ENCODE results near the gene OTOF. TPM values are rescaled to one million over a fixed set of nuclear protein-coding genes. Genes with fewer than 3 reads are reported as not detected.
A peak's percentile ranks its signal among the peaks of the same experiment; 100 is the strongest.

Gene OTOF
- 0.09 TPM for total RNA-seq

- DNase-seq (ENCODE audit: low spot score), result peak; percentile 31
These were observed at the start of gene OTOF for GRCh38 chr2:26477911-26478253. TSS of gene OTOF (minus strand) at chr2:26478124.

DNA sequence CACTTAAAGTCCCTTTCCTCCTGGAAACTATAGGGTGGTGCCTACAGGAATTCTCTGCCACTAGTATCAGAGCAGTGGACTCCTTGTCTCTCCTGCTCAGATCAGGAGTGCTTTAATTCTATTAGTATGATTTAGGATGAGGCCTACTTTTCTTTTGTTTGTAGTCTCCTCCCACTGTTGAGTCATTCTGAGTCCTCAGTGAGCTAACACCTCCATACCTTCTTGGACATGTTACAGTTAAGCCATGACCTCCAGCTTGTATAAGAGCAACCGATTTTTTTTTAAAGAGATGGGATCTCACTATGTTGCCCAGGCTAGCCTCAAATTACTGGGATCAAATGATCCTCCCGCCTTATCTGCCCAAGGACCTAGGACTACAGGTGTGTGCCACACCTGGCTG, 48.7 kb upstream of the OTOF start:
- no peak for DNase-seq (ENCODE audit: low spot score)

GRCh38 chr2:26526105-26526504, 48.2 kb upstream of the OTOF start:
- DNase-seq (ENCODE audit: low spot score), result no peak

- no peak for DNase-seq (ENCODE audit: low spot score)
These were observed 45.8 kb upstream of the OTOF start for GRCh38 chr2:26523750-26524149.

GRCh38 chr2:26522751-26523171, 44.8 kb upstream of the OTOF start:
- DNase-seq (ENCODE audit: low spot score), result no peak

DNA sequence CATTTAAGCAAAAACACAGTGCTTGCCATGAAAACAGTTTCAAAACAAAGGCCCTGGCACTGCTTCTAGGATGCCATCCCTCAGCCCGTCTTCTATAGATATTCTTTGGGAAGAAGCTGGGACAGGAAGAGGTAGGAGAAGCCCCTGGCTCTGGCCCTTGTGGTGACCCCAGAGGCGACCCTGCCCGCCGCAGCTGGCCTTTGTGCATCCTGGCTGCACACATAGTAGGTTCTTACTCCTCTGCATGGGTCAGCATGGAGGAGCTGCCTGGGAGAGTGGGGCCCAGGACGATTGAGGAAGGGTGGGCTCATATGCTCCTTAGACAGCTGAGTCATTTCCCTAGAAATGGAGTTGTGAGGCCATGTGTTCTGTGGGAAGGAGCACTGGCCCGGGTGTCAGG, 44.4 kb upstream of the OTOF start:
- no peak for DNase-seq (ENCODE audit: low spot score)

- DNase-seq (ENCODE audit: low spot score), result no peak
These were observed 43.9 kb upstream of the OTOF start for GRCh38 chr2:26521913-26522180.

GRCh38 chr2:26521054-26521912, 43.4 kb upstream of the OTOF start:
- no peak for DNase-seq (ENCODE audit: low spot score)

- DNase-seq (ENCODE audit: low spot score), result no peak
These were observed 42.2 kb upstream of the OTOF start for GRCh38 chr2:26520148-26520449.

GRCh38 chr2:26519396-26520147, 41.6 kb upstream of the OTOF start:
- DNase-seq (ENCODE audit: low spot score), result no peak

- DNase-seq (ENCODE audit: low spot score), result no peak
These were observed 38.9 kb upstream of the OTOF start for GRCh38 chr2:26516781-26517180.

- DNase-seq (ENCODE audit: low spot score), result no peak
These were observed 38.3 kb upstream of the OTOF start for GRCh38 chr2:26516246-26516645.

DNA sequence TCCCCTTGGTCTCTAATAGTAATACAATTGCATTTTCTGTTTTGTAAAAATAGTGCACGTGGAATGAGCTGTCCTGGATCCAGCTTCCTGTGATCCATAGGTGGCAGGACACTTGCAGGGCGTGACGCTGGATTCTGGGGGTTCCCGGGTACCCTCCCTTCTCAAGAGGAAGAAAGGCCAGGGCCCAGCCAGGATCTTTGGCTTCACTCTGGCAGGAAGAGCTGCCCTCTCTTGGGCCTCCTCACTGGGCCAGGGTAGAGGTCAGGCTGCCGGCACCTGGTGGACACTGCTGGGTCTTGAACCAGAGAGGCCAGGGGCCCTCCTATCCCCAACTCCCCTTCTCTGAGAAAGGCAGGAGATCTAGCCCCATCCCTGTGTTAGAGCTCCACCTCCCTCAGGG, 37.8 kb upstream of the OTOF start:
- no peak for DNase-seq (ENCODE audit: low spot score)

DNA sequence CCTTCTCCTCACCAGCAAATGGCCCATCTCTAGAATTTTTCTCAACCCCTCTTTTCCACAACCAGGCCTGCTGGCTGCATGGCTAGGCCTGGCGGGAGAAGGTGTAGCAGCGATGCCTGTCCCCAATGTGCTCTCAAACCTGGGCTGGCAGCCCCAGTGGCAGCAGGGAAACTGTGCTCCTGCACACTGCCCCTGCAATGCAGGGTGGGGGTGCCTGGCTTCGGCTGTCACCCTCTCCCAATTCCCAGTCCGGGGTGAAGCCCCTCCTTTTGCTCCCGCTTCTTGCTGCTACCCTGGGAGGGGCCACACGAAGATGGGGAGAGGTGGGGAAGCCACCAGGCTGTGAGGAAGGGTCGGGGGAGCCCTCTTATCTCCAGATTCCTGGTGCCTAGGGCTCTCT, 36.1 kb upstream of the OTOF start:
- no peak for DNase-seq (ENCODE audit: low spot score)

DNA sequence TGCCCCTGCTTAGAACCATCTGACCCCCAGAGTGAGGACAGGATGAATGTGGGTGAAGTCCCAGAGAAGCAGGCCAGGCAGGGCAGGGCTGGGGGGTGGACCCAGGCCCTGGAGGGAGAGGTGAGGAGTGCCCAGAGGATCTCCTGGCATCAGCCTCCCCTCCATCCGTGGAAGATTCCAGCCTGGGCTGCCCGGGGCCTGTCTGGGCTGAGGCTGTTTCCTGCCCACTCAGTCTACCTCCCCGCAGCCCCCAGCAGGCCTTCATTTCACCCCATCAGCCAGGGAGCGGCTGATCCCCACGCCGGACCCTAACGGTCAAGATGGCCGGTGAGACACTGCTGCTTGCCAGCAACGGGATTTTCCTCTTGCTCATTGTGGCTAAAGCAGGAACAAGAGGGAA, 35.3 kb upstream of the OTOF start:
- no peak for DNase-seq (ENCODE audit: low spot score)

GRCh38 chr2:26511466-26511865, 33.5 kb upstream of the OTOF start:
- DNase-seq (ENCODE audit: low spot score), result no peak

DNA sequence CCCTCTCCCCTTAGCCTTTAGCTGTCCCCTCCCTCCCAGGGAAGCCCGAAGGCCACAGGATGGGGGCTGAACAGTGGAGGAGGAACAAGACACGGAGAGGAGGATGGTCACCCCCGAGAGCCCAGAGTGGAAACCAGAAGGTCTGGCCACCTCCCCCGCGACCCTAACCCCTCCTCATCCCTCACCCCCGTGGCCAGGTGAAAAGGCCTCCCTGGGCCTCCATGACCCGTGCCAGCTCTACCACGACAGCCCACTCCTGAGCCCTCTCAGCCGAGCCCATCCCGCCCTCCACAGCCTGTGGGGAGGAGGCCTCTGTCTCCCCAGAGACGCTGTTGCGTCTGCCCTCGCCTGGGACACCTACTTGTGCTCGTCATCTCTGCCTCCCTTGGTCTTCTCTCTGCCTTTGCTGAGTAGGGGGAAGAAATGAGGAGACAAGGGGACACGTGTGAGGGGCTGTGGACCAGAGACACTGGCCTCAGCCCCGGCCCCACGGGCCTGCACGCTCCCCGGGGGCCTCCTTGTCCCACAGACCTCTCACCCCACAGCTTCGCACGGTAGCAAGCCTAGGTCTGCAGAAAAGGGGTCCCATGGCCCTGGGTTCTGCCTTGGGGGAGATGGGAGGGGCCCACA, 32.5 kb upstream of the OTOF start:
- DNase-seq (ENCODE audit: low spot score), result no peak

DNA sequence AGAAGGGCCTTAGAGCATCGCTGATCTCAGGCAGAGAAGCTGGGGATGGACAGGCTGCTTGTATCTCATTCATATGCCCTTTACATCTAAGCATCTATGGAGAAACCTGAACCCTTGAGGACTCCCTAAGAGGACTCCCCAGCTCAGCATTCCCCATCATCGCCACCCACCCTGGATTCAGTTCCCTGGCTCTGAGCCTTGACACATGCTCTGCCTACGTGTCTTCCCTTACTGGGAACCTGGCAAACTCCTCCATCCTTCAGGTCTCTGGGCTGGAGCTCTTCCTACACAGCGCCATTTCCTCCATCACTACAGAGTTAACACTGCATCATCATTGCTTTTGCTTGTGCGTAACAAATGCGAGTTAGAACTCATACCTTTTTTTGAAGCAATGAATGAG, 31.2 kb upstream of the OTOF start:
- no peak for DNase-seq (ENCODE audit: low spot score)

DNA sequence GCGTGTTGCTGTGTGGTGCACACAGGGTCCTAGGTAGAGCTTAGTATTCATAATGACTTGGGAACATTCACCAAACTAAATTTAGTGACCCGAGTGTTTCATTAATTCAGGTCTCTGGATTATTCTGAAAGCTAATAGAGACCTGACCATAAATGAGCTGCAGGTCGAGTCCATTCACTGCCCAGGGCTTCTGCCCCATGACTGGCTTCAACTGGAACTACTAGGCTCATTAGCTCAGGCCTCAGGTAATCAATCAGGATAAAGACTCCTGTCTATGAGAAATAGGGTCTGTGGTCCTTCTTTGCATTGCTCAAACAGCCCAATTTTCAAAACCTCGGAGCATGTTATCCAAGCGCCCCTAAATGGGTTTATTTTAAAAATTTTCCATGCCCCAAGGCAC, 30.0 kb upstream of the OTOF start:
- no peak for DNase-seq (ENCODE audit: low spot score)

GRCh38 chr2:26507088-26507487, 29.2 kb upstream of the OTOF start:
- no peak for DNase-seq (ENCODE audit: low spot score)

DNA sequence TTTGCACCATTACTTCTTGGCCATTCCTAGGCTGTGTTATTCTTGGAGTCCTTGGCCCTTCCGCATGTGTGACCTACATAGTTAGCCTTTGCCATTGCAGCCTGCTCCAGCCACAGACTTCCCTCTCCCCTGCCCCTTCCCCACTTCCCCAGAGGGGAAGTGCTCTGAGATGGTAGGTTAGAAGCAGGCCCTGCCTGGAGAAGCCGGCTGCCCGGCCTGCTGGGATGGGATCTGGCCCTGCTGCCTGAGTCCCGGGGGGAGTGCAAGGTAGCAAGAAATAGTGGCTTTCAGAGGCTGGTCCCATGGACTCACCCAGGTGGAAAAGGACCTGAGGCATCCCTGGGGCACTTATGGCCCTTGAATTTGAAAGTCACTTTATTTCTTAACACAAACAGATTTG, 28.4 kb upstream of the OTOF start:
- no peak for DNase-seq (ENCODE audit: low spot score)

DNA sequence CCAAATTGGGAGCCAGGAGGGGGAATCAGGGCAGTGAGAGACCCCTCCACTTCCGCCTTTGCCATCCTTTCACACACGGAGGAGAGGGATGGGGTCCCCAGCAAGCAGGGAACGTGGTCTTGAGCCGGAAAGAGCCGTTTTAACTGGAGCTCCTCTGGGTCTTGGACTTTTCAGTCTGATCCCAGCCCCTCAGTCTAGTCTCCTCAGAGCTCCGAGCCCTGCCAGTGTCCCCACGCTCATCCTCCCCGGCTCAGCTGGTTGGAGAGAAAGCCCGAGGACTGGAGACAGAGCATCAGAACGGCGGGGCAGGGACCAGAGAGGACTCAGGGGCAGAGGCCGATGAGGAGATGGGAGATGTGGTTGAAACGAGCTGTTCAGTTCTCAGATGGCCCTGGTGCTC, 26.1 kb upstream of the OTOF start:
- no peak for DNase-seq (ENCODE audit: low spot score)

DNA sequence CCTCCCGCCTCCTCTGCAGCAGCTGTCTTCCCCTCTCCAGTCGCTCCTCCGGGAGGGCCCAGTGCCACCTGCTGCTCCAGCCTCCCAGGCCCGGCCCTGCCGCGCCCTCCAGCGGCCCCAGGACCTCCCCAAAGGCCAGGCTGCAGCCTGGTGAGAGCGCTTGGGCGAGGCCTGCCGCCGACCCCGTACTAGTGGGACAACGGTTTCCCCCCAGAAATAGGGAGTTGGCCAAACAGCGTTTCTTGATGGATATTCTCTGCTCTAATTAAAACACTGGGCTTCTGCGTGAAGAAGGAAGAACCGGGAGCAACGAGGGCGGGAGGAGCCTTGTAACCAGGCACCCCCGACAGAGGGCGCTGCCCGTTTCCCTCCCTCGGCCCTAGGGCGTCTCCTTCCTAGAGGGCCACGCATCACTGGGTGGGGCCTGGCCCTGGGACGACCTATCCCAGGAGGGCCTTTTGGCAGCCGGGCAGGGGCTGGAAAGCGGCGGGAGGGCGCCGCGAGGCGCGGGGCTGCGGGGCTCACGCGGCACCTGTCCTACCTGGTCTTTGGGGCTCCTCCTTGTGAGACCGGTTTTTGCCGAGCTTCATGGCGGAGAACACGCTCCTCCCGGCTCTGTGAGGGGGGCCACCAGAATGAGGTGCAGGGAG, 25.4 kb upstream of the OTOF start:
- DNase-seq (ENCODE audit: low spot score), result peak; percentile 57

All from mucosa of gallbladder (tissue), 1 donor.